Osteocyte (in vitro differentiated cells): Measurements from ENCODE around the gene FADS2. TPM values are rescaled to one million over a fixed set of nuclear protein-coding genes. Genes with fewer than 3 reads are reported as not detected.

Source experiments
- DNase-seq: peaks from one replicate; pipeline ENCODE4 v3.0.0; 2021; ENCODE audit warnings: mixed read lengths; ENCODE audit not compliant: unreplicated experiment; ENCODE audit errors: extremely low spot score
- H3K27ac Mint-ChIP-seq: one replicate; pipeline ENCODE4 v1.8.0; 2021; ENCODE audit warnings: mild to moderate bottlenecking, mixed read lengths; ENCODE audit not compliant: unreplicated experiment
- H3K27me3 Mint-ChIP-seq: one replicate; pipeline ENCODE4 v1.8.0; 2021; ENCODE audit warnings: mixed read lengths; ENCODE audit not compliant: unreplicated experiment
- H3K36me3 Mint-ChIP-seq: one replicate; pipeline ENCODE4 v1.8.0; 2021; ENCODE audit warnings: mixed read lengths; ENCODE audit not compliant: unreplicated experiment
- H3K4me1 Mint-ChIP-seq: one replicate; pipeline ENCODE4 v1.8.0; 2021; ENCODE audit warnings: mixed read lengths; ENCODE audit not compliant: unreplicated experiment
- H3K4me3 Mint-ChIP-seq: one replicate; pipeline ENCODE4 v1.8.0; 2021; ENCODE audit warnings: mild to moderate bottlenecking, moderate library complexity, mixed read lengths; ENCODE audit not compliant: unreplicated experiment
- H3K9me3 Mint-ChIP-seq: one replicate; pipeline ENCODE4 v1.8.0; 2021; ENCODE audit warnings: mixed read lengths; ENCODE audit not compliant: unreplicated experiment
- CTCF ChIP-seq: fragments of 200-600 bp; sonication (generic); IDR thresholded peaks from 2 replicates; pipeline ENCODE4 v1.5.0; 2021; ENCODE audit warnings: antibody characterized with exemption, mild to moderate bottlenecking, moderate library complexity
- total RNA-seq: library from RNA; stranded (reverse); gene quantifications from 2 replicates; pipeline ENCODE4 v1.2.1, GENCODE V29; 2021

The FADS2 gene
- total RNA-seq, 1 donor from 2014 or later, result 207 TPM

- no peak for TF ChIP-seq CTCF
- DNase-seq, result no peak
- H3K27me3 Mint-ChIP-seq, result no peaks in the 10 kb centered on the region
- peaks cover 41% of the 10 kb centered on the region for H3K36me3 Mint-ChIP-seq
- H3K4me3 Mint-ChIP-seq, result no peak overlapping the region
- no peaks in the 10 kb centered on the region for H3K9me3 Mint-ChIP-seq
- peaks cover 7% of the 10 kb centered on the region for H3K4me1 Mint-ChIP-seq
- no peak overlapping the region for H3K27ac Mint-ChIP-seq
Measured at GRCh38 chr11:61903845-61904244, 75.7 kb downstream of the FADS2 start.

DNA sequence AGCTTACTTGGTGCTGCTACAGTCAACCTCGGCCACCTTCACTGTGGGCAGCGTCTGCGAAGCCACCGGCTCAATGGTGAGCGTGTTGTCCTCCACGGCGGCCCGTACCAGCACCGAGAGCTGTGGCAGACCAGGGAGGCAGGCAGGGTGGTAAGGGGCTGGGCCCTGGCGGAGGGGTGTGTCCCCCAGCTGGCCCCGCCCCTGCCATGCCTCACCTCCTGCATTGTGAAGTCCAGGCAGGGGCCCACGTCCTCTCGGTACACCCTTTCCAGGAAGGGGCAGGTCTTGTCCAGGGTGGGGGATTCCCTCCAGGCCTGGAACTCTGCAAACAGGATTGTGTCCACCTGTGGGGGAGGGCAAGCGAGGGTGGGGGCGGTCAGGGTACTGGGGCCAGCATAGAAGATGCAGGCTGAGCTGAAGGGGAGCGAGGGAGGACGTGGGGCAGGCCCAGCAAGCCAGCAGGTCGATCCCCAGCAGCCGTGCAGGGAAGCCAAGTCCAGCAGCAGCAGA, 76.5 kb downstream of the FADS2 start:
- peaks cover 38% of the 10 kb centered on the region for H3K36me3 Mint-ChIP-seq
- DNase-seq, result no peak
- H3K27ac Mint-ChIP-seq, result no peak overlapping the region
- H3K9me3 Mint-ChIP-seq, result no peaks in the 10 kb centered on the region
- peaks cover 2% of the 10 kb centered on the region for H3K4me1 Mint-ChIP-seq
- TF ChIP-seq CTCF, result no peak
- H3K4me3 Mint-ChIP-seq, result no peak overlapping the region
- H3K27me3 Mint-ChIP-seq, result no peaks in the 10 kb centered on the region

DNA sequence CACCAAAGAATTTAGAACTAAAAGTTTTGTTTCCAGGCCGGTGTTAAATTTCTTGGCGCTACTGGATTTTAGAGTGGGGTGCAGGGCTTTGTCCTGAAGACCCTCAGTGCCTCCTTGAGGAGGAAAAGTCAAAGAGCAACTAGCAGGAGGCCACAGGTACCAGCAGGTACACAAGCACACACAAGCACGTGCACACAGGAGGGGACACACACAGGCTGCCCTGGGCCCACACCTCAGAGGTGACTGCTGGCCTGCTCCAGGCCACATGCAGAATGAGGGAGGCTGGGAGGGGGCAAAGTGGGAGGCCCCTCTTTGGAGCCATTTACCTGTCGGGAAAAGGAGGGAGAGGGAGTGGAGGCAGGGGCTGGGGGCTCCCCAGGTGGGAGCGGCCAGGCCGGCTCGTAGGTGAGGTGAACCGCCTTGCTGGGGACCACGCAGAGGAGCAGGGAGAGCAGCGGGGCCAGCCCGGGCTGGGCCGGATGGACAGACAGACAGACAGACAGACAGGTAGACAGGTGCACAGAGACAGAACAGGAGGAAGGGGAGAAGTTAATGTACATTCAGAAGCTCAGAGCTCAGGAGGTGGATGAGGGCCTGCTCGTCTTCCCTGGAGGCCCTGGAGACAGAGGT, 77.1 kb downstream of the FADS2 start:
- peaks cover 35% of the 10 kb centered on the region for H3K36me3 Mint-ChIP-seq
- no peak overlapping the region for H3K4me3 Mint-ChIP-seq
- no peak for TF ChIP-seq CTCF
- H3K4me1 Mint-ChIP-seq, result peaks cover 2% of the 10 kb centered on the region
- H3K27ac Mint-ChIP-seq, result no peak overlapping the region
- H3K27me3 Mint-ChIP-seq, result no peaks in the 10 kb centered on the region
- no peaks in the 10 kb centered on the region for H3K9me3 Mint-ChIP-seq
- no peak for DNase-seq

DNA sequence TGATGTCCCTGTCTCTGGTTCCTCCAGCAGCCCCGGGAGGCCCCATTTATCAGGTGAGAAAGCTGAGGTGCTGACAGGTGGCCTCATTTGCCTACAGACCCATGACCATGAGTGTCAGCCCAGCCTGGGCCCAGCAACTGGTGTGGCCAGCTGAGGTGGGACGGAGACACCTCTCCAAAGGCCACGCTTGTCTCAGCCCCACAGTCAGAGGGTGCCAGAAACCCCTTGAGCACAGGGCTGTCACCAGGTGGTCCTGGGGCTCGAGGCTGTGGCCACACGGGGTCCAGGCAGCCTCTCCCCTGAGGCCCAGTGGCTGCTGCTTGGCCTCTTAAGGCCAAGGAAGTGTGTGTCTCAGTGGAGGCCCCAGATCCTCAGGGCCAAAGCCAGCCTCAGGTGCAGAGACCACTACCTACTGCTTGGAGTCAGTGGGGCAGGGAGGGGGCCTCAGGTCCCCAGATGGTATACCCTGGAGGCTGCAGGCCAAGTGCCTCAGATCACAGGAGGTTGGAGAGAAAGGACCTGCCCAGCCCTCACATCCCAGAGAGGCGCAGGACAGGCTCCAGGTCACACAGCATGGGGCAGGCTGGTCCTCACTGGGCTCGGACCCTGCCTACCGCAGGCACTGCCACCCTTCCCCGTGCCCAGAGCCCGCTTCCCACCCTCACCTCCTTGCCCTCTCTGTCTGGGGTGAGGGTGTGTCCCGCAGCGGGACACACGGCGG, 77.9 kb downstream of the FADS2 start:
- Mint-ChIP-seq H3K9me3 (no peaks in the 10 kb centered on the region), H3K27ac (no peak overlapping the region), H3K4me3 (no peak overlapping the region), H3K36me3 (peaks cover 34% of the 10 kb centered on the region), H3K27me3 (no peaks in the 10 kb centered on the region), H3K4me1 (peaks cover 2% of the 10 kb centered on the region)
- no peak for TF ChIP-seq CTCF
- DNase-seq, result no peak

- Mint-ChIP-seq H3K27me3 (no peaks in the 10 kb centered on the region), H3K4me1 (peaks cover 2% of the 10 kb centered on the region), H3K9me3 (no peaks in the 10 kb centered on the region), H3K27ac (no peak overlapping the region), H3K36me3 (peaks cover 33% of the 10 kb centered on the region), H3K4me3 (no peak overlapping the region)
- TF ChIP-seq CTCF, result no peak
- DNase-seq, result no peak
Measured at GRCh38 chr11:61906522-61906909, 78.4 kb downstream of the FADS2 start.
